Breast epithelium (tissue), 3 donors: Measurements from ENCODE around the gene SLC18B1.

Source experiments
- POLR2AphosphoS5 ChIP-seq, 3 donors: sonication (generic); formaldehyde crosslinking; IDR thresholded peaks; one replicate each; pipeline ENCODE4 v1.6.1; 2017; ENCODE audit warnings: antibody characterized with exemption in 3 of 3
- TF ChIP-seq, protein P1 (sequence below), 3 donors: fragments of 450-650 bp; IDR thresholded peaks; one replicate each; pipeline ENCODE4 v1.5.1; 2016 to 2017; ENCODE audit warnings: antibody characterized with exemption in 3 of 3, mild to moderate bottlenecking in 3 of 3, moderate library complexity in 3 of 3

DNA sequence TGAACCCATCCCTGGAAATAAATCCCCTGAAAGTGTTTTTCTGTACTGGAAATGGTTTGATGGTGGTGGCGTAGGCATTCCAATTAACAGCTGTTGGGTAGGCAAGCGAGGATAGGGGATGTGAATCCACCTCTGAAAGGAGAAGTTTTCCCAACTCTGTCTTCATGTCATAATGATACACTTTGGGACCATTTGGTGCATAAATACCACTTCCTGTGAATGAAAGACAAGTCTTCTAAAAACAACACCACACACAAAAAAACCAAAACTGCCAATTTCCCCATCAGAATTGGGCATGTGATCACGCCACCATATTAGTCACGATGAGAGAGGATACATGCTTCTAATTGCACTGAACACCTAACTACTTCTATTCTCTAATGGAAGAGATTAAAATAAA lies 47.1 kb downstream of the SLC18B1 start:
- TF ChIP-seq, protein P1, sequence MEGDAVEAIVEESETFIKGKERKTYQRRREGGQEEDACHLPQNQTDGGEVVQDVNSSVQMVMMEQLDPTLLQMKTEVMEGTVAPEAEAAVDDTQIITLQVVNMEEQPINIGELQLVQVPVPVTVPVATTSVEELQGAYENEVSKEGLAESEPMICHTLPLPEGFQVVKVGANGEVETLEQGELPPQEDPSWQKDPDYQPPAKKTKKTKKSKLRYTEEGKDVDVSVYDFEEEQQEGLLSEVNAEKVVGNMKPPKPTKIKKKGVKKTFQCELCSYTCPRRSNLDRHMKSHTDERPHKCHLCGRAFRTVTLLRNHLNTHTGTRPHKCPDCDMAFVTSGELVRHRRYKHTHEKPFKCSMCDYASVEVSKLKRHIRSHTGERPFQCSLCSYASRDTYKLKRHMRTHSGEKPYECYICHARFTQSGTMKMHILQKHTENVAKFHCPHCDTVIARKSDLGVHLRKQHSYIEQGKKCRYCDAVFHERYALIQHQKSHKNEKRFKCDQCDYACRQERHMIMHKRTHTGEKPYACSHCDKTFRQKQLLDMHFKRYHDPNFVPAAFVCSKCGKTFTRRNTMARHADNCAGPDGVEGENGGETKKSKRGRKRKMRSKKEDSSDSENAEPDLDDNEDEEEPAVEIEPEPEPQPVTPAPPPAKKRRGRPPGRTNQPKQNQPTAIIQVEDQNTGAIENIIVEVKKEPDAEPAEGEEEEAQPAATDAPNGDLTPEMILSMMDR (IDR thresholded peaks at IDR 0.05) = no peak
- TF ChIP-seq POLR2AphosphoS5 (IDR thresholded peaks at IDR 0.05) = no peak
